Stomach (tissue), 4 donors: Measurements from ENCODE around the gene OR10P1.

Experiments
- EP300 ChIP-seq: sonication (generic); formaldehyde crosslinking; IDR thresholded peaks from one replicate; pipeline ENCODE4 v1.6.1; 2017; ENCODE audit warnings: antibody characterized with exemption
- POLR2A ChIP-seq, 4 donors: fragments of 450-650 bp; IDR thresholded peaks; one replicate each; pipeline ENCODE4 v1.6.1; 2016; ENCODE audit warnings: antibody characterized with exemption in 4 of 4, control low read depth in 2 of 4, mild to moderate bottlenecking in 1 of 4, moderate library complexity in 1 of 4
- POLR2AphosphoS5 ChIP-seq, 3 donors: sonication (generic); formaldehyde crosslinking; IDR thresholded peaks; one replicate each; pipeline ENCODE4 v1.6.1; 2016; ENCODE audit warnings: antibody characterized with exemption in 3 of 3
- TF ChIP-seq, protein P1 (sequence below), 7 experiments: fragments of 450-650 bp in 4 of 7; fragments of 200-600 bp in 3 of 7; sonication (generic) in 3 of 7; IDR thresholded peaks; one replicate each; pipeline ENCODE4 v1.5.1; 2016 to 2019; ENCODE audit warnings: antibody characterized with exemption in 7 of 7, control low read depth in 2 of 7, mild to moderate bottlenecking in 1 of 7

DNA sequence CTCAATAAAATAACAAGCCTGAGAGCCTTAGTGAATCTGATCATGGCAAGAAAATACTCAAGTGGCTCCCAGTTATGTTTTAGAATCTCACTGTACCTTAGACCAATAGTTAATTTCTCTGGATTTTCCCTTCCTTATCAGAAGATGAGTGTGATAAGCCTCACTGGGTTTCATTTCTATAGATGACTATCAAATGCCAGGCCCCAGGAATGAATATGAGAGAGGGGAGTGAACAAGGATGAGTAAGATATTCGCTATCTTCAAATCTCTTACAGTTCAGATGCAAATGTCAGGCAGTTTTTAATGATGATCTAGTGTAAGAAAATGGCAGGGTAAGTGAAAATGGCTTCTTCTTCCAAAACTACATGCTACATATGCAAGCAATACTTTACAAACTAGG is 26.1 kb upstream of the OR10P1 start:
- TF ChIP-seq, protein P1, sequence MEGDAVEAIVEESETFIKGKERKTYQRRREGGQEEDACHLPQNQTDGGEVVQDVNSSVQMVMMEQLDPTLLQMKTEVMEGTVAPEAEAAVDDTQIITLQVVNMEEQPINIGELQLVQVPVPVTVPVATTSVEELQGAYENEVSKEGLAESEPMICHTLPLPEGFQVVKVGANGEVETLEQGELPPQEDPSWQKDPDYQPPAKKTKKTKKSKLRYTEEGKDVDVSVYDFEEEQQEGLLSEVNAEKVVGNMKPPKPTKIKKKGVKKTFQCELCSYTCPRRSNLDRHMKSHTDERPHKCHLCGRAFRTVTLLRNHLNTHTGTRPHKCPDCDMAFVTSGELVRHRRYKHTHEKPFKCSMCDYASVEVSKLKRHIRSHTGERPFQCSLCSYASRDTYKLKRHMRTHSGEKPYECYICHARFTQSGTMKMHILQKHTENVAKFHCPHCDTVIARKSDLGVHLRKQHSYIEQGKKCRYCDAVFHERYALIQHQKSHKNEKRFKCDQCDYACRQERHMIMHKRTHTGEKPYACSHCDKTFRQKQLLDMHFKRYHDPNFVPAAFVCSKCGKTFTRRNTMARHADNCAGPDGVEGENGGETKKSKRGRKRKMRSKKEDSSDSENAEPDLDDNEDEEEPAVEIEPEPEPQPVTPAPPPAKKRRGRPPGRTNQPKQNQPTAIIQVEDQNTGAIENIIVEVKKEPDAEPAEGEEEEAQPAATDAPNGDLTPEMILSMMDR (IDR thresholded peaks at IDR 0.05) = no peak
- TF ChIP-seq POLR2AphosphoS5 (IDR thresholded peaks at IDR 0.05) (no peak), POLR2A (IDR thresholded peaks at IDR 0.05) (no peak), EP300 (no peak)
